Pulmonary artery endothelial cell (primary cell): ENCODE data around the gene MARCHF11. TPM values are rescaled to one million over a fixed set of nuclear protein-coding genes. Genes with fewer than 3 reads are reported as not detected.

Experiments used
- DNase-seq: peaks from one replicate; pipeline ENCODE4 v3.0.0-alpha.2; 2011; ENCODE audit warnings: low read depth, low spot score
- total RNA-seq: library from RNA; depleted of rRNA; stranded (reverse); fragments of >200 nt; gene quantifications from 2 replicates; pipeline ENCODE4 v1.2.3, GENCODE V29; 2014

Gene MARCHF11, protein sequence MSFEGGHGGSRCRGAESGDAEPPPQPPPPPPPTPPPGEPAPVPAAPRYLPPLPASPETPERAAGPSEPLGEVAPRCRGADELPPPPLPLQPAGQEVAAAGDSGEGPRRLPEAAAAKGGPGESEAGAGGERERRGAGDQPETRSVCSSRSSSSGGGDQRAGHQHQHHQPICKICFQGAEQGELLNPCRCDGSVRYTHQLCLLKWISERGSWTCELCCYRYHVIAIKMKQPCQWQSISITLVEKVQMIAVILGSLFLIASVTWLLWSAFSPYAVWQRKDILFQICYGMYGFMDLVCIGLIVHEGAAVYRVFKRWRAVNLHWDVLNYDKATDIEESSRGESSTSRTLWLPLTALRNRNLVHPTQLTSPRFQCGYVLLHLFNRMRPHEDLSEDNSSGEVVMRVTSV
- total RNA-seq = not detected in 2 replicates

GRCh38 chr5:16179511-16179935, at the start of gene MARCHF11:
TSS of gene MARCHF11 (minus strand) at chr5:16179791. CDS start at chr5:16179575, 216 bp downstream.
- DNase-seq = no peak

DNA sequence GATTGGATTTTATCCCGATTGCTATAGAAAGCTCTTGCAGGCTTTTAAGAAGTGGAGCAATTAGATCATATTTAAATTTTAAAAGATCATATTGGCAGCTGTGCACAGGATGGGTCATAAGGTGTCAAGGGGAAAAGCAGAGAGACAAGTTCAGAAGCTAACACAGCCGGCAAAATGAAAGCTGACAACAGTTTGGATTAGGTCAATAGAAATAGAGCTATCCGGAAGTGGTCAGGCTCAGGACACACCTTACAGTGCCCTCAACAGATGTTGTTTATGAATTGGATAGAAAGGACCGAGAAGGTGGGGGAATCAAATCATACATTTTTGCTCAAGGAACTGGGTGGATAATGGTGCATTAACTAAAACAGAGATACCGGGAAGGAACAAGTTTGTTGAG, 46.3 kb upstream of the MARCHF11 start:
- no peak for DNase-seq

- no peak for DNase-seq
Observed at GRCh38 chr5:16192311-16192710, 12.7 kb upstream of the MARCHF11 start.

DNA sequence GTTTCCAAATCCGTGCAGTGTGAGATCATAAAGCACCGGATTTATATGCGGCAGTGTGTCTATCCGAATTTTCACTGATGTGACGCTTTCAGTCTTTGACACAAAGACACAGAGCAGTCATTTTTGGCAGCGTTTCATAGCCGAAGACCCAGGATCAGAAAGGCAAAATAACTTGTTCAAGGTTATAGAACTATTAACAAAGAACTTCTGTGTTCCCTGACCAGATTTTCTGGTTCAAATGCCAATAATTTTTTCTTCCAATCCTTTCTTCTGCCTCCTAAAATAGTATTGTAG, 1.1 kb upstream of the MARCHF11 start:
- no peak for DNase-seq

GRCh38 chr5:16179936-16180788, 571 bp upstream of the MARCHF11 start:
- no peak for DNase-seq

- peak; percentile 8 for DNase-seq
Observed at GRCh38 chr5:16178745-16179372, 732 bp downstream of the MARCHF11 start.

DNA sequence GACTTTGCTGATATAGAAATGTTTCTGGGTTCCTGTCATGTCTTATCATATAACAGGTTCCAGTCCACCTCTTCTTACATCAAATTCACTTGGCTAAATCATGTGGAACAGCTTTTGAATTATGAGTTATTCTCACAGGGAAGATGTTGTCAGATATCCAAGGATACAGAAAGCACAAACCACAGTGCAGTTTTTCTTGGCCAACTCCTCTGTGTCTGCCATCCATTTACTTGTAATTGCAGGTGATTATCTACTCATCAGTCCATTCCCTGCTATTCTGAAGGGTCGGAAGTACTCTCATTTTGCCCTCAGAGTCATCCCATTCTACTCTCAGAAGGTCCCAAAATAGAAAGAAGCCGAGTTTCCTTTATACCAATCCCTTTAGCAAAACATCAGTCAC, 10.0 kb downstream of the MARCHF11 start:
- no peak for DNase-seq

DNA sequence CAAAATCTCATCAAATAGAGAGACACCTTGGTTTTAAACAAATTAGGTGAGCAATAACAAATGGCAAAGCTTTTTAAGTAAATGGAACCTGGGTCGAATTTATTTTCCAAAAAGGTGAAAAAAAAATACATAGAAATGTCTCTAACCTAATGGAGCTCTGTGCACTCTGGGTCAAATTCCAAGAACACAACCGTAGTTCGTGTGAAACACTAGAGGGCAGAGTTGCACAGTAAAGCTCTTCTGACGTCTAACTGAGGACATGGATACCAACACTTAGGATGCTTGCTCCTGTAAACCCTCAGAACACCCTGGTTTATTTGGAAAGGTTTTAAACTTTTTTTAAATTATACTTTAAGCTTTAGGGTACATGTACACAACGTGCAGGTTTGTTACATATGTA, 18.9 kb downstream of the MARCHF11 start:
- peak; percentile 4 for DNase-seq

DNA sequence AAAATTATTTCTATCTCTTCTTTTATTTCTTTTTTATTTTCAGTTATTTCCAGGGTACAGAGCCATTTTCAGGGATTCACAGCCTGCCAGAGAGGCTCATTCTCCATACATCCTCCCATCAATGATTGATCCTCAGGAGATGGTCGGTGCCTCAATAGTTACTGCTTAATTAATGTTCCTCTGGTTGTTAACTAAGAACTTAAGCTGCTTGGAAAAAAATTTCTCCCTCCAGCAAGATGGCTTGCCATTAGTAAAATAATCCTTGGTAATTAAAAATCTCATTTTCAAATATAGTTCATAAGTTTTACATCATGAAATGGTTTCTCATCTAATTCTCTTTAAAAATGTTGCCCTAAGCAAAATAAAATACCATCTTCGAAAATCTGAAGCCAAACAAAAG, 20.0 kb downstream of the MARCHF11 start:
- DNase-seq = no peak

GRCh38 chr5:16156152-16156551, 23.4 kb downstream of the MARCHF11 start:
- no peak for DNase-seq

DNA sequence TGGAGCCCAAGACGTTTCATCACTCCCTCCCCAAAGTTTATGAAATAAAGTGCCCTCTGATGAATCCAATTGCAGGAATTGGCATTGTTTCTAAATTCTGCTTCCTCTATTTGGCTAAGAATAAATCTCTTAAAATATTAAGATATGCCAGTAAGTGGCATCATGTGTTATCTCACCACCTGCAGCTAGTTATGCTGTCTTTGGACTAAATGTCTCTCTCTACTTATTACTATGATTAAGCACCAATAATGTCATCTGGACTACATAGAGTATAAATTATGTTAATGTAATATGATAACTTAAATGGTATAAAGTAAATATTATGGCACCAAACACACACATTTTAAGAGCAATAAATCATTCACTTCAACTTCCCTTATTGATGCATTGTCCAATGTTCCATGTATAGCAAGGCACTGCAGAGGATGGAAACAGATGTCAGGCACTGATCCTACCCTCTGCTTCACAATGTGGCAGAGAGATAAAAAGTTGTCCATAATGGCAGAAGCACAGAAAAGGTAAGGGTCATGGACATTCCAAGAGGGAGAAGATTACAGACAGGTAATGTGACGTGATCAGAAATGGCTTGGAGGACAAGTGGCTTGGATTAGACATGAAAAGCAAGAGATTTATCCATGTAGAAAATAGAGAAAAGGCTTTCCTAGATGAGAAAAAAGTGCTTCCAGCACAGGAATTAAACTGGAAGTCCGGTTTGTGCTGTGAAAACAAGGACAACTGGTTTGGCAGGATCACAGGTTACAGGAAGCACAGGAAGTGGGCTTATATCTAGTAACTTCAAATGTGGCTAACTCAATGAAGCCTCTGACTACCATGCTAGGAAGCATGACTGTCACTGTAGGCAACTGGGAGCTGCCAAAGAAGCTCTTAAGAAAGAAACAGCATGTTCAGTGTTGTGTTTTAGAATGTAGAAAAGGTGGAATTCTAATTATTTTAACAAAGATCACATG, 26.7 kb downstream of the MARCHF11 start:
- no peak for DNase-seq

DNA sequence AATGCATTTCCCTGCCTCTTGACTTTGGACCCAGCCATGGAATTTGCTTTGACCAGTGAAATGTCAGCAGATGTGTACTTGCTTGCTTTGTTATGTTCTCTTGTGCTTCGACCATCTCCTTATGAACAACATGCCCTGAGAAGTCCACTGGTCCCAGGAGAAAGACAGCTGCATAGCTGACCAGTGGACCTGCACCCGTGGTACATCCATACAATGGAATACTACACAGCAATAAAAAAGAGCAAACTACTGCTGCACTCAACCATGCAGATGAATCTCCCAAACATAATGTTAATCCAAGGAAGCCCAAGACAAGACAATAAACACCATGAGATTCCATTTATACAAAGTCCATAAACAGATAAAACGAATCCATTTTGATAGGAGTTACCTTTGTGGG, 30.0 kb downstream of the MARCHF11 start:
- DNase-seq = no peak

DNA sequence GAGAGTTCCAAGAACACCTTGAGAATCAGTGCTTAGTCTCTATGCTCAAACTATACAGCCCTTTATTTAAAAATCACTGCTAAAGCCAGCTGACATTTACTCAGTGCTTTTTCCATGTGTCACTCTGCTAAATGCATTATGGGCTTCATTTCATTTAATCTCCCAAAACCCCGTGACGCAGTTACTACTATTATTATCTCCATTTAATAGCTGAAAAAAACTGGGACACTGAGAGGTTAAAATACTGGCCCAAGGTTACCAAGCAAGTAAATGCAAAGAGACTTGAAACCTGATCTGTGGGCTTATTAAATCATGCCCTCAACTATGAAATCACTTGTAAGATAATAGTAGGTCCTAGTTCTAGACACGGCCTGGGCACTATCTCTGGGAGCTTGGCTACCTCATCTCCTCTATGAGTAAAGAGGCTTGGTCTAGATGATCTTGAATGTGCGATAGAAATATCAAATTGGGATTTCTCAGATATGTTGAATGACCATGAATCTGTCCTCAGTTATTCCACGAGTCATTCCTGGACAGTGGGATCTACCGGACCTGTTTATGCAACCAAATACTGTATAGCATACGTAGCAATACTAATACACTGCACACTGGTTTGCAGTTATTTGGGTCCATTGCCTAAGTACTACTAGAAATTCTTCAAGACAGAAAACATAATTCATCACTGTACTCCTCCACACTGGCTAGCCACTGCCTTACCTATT, 32.3 kb downstream of the MARCHF11 start:
- no peak for DNase-seq

- no peak for DNase-seq
Observed at GRCh38 chr5:16144416-16144815, 35.2 kb downstream of the MARCHF11 start.

- DNase-seq = no peak
Observed at GRCh38 chr5:16143361-16144049, 36.1 kb downstream of the MARCHF11 start.

- DNase-seq = no peak
Observed at GRCh38 chr5:16140944-16141343, 38.6 kb downstream of the MARCHF11 start.

GRCh38 chr5:16140417-16140816, 39.2 kb downstream of the MARCHF11 start:
- DNase-seq = no peak

DNA sequence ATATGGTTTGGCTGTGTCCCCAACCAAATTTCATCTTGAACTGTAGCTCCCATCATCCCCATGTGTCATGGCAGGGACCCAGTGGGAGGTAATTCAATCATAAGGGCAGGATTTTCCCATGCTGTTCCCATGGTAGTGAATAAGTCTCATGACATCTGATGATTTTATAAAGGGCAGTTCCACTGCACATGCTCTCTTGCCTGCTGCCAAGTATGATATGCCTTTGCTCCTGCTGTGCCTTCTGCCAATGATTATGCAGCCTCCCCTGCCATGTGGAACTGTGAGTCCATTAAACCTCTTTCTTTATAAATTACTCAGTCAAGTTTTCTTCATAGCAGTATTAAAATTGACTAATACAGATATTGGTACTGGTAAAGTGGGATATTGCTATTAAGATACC, 42.4 kb downstream of the MARCHF11 start:
- DNase-seq = no peak

- DNase-seq = no peak
Observed at GRCh38 chr5:16135506-16135905, 44.1 kb downstream of the MARCHF11 start.

DNA sequence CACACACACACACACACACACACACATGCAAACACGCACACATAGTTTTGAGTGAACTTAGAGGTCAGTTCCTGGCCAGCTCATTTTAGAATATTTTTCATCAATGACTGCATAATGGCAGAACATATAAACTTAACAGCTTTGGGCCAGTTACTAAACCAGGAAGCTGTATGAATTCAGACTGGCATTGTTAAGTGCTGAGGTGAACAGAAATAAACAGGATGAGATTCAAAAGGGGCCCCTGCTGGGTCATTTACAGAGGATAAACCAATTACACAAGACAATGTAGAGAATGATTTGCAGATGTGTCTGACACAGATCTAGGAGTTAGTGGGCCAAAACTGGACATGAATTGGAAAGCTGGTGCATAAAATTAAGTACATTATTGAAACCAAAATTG, 44.6 kb downstream of the MARCHF11 start:
- no peak for DNase-seq
